CD4-positive, alpha-beta T cell (primary cell): ENCODE results near the gene RXRA. TPM values are rescaled to one million over a fixed set of nuclear protein-coding genes. Genes with fewer than 3 reads are reported as not detected.

ENCODE experiments used
- ATAC-seq: fragments of 200-7000 bp; cut with Tn5 transposase; one replicate; pipeline ENCODE4 v1.10.0; 2022; ENCODE audit warnings: mild to moderate bottlenecking; ENCODE audit not compliant: poor library complexity
- CTCF ChIA-PET: fragments of 350-600 bp; sonication (Branson Sonifier 250); formaldehyde crosslinking; loops from one replicate; lab custom pipeline; 2021; ENCODE audit warnings: antibody characterized with exemption, inconsistent platforms; lab: Charles Lee
- POLR2A ChIA-PET: fragments of 350-600 bp; sonication (Branson Sonifier 250); formaldehyde crosslinking; loops from one replicate; lab custom pipeline; 2021; ENCODE audit warnings: antibody characterized with exemption, inconsistent platforms; lab: Charles Lee
- DNase-seq, 14 experiments: peaks; one replicate each; pipeline ENCODE4 v3.0.0-alpha.2; 2013 to 2020; ENCODE audit warnings: mixed read lengths in 2 of 14
- H3K27ac ChIP-seq, 2 donors: one replicate each; pipeline versions ENCODE4 v1.5.1 to v1.7.0; 2013; ENCODE audit warnings: low read length in 2 of 2, low read depth in 1 of 2, mild to moderate bottlenecking in 1 of 2
- H3K27me3 ChIP-seq, 2 experiments: 1 replicate in 1 of 2; 2 replicates in 1 of 2; pipeline versions ENCODE4 v1.6.1 to v1.7.0; 2013; ENCODE audit warnings: low read length in 2 of 2, control low read depth in 1 of 2, mild to moderate bottlenecking in 1 of 2, moderate library complexity in 1 of 2; ENCODE audit not compliant: insufficient read depth in 2 of 2, control insufficient read depth in 1 of 2
- H3K36me3 ChIP-seq: one replicate; pipeline ENCODE4 v1.6.1; 2013; ENCODE audit warnings: low read length, control low read depth; ENCODE audit not compliant: insufficient read depth
- H3K4me1 ChIP-seq: one replicate; pipeline ENCODE4 v1.6.1; 2013; ENCODE audit warnings: low read length, control low read depth; ENCODE audit not compliant: insufficient read depth
- H3K4me3 ChIP-seq: one replicate; pipeline ENCODE4 v1.5.1; 2013; ENCODE audit warnings: mild to moderate bottlenecking, low read length, moderate library complexity
- H3K9me3 ChIP-seq, 2 experiments: 1 replicate in 1 of 2; 2 replicates in 1 of 2; pipeline versions ENCODE4 v1.6.1 to v1.7.0; 2013; ENCODE audit warnings: low read length in 2 of 2, mild to moderate bottlenecking in 2 of 2, control low read depth in 1 of 2, moderate library complexity in 1 of 2; ENCODE audit not compliant: control insufficient read depth in 1 of 2, insufficient read depth in 1 of 2
- H3K27ac Mint-ChIP-seq: one replicate; pipeline ENCODE4 v1.8.0; 2020; ENCODE audit warnings: mixed read lengths
- H3K27me3 Mint-ChIP-seq: one replicate; pipeline ENCODE4 v1.8.0; 2021; ENCODE audit warnings: mixed read lengths
- H3K36me3 Mint-ChIP-seq: one replicate; pipeline ENCODE4 v1.8.0; 2021; ENCODE audit warnings: low read depth, mixed read lengths
- H3K4me1 Mint-ChIP-seq: one replicate; pipeline ENCODE4 v1.8.0; 2021; ENCODE audit warnings: low read depth, mixed read lengths
- H3K4me3 Mint-ChIP-seq: one replicate; pipeline ENCODE4 v1.8.0; 2020; ENCODE audit warnings: mild to moderate bottlenecking, mixed read lengths
- H3K9me3 Mint-ChIP-seq: one replicate; pipeline ENCODE4 v1.8.0; 2020; ENCODE audit warnings: mixed read lengths
- intact Hi-C, 2 experiments: fragments of 100-400 bp; cut with DNase I in 1 of 2; cut with micrococcal nuclease in 1 of 2; formaldehyde crosslinking; loops; one replicate each; pipeline versions ENCODE4 v1.15.1 to v1.9.0; 2023 to 2025; cut with DNase I, micrococcal nuclease
- total RNA-seq, 174 experiments: library from RNA in 2 of 174; stranded (reverse) in 2 of 174; gene quantifications; one replicate each; pipeline ENCODE4 v1.2.3 and lab custom pipeline; 2021 to 2026
- TF ChIP-seq, protein P1 (sequence below): fragments of 200-600 bp; IDR thresholded peaks from one replicate; pipeline ENCODE4 v1.8.0; 2022; ENCODE audit warnings: antibody characterized with exemption, mild to moderate bottlenecking

Gene RXRA
- total RNA-seq, 2 experiments from 2014 or later, result 7.3 to 8.4 TPM

GRCh38 chr9:134379831-134380365 is 53.6 kb downstream of the RXRA start:
- no peaks in the 10 kb centered on the region for H3K9me3 ChIP-seq
- ATAC-seq (no peak), DNase-seq (no peak)
- no peak overlapping the region for H3K4me3 ChIP-seq
- POLR2A ChIA-PET, result no interaction called here
- TF ChIP-seq, protein P1, sequence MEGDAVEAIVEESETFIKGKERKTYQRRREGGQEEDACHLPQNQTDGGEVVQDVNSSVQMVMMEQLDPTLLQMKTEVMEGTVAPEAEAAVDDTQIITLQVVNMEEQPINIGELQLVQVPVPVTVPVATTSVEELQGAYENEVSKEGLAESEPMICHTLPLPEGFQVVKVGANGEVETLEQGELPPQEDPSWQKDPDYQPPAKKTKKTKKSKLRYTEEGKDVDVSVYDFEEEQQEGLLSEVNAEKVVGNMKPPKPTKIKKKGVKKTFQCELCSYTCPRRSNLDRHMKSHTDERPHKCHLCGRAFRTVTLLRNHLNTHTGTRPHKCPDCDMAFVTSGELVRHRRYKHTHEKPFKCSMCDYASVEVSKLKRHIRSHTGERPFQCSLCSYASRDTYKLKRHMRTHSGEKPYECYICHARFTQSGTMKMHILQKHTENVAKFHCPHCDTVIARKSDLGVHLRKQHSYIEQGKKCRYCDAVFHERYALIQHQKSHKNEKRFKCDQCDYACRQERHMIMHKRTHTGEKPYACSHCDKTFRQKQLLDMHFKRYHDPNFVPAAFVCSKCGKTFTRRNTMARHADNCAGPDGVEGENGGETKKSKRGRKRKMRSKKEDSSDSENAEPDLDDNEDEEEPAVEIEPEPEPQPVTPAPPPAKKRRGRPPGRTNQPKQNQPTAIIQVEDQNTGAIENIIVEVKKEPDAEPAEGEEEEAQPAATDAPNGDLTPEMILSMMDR, result no peak
- intact Hi-C loops, result no loop called here
- no peak overlapping the region for H3K27ac Mint-ChIP-seq
- no peaks in the 10 kb centered on the region for H3K27me3 Mint-ChIP-seq
- H3K36me3 Mint-ChIP-seq, result no peaks in the 10 kb centered on the region
- no peaks in the 10 kb centered on the region for H3K9me3 Mint-ChIP-seq
- no peaks in the 10 kb centered on the region for H3K36me3 ChIP-seq
- H3K27me3 ChIP-seq, result no peaks in the 10 kb centered on the region
- no peak overlapping the region for H3K4me3 Mint-ChIP-seq
- CTCF ChIA-PET, result no interaction called here
- H3K4me1 ChIP-seq, result peaks cover 52% of the 10 kb centered on the region
- peaks cover 30% of the 10 kb centered on the region for H3K4me1 Mint-ChIP-seq
- no peak overlapping the region for H3K27ac ChIP-seq

DNA sequence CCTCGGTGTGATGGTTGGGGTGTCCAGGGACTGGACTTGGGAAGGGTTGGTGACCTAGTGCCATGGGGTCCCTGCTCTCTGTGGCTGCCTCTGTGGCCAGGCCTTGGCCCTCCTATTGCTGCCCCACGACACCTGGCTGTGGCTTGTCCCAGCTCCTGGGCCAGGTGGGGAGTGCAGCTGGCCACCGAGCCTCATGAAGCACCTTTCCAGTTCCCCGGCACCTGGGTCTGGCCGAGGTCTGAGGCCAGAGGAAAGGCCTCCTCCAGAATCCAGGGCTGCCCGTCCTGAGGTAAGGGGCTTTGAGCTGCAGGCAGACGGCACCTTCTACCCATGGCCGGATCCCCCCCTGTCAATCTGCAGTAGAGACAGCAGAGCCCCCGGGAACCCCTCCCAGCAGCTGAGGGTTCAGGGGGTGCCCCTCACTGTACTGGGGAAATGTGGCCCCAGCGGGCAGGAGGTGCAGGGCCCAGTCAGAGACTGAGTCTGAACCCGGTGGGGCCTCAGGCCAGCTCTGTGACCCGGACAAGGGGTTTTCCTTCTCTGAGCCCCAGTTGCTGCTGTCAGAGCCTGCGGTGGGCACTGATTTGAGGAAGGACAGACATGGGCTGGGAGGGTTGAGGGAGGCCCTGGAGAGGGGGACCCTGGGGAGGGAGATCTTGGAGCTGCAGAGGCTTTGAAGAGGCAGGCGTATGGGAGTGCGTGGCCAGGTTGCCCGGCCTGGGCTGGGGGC is 54.5 kb downstream of the RXRA start:
- Mint-ChIP-seq H3K4me3 (no peak overlapping the region), H3K9me3 (no peaks in the 10 kb centered on the region), H3K27ac (no peak overlapping the region), H3K36me3 (no peaks in the 10 kb centered on the region), H3K4me1 (peaks cover 28% of the 10 kb centered on the region), H3K27me3 (no peaks in the 10 kb centered on the region)
- ChIA-PET CTCF (no interaction called here), POLR2A (interaction anchor here (0.8 kb wide), 1 partner anchor 56 kb away, joined by 3 read pairs; no protein-coding TSS in a partner anchor)
- intact Hi-C loops, result no loop called here
- no peak overlapping the region for H3K27ac ChIP-seq
- peaks cover 47% of the 10 kb centered on the region for H3K4me1 ChIP-seq
- no peaks in the 10 kb centered on the region for H3K9me3 ChIP-seq
- no peak for DNase-seq
- ATAC-seq, result no peak
- no peaks in the 10 kb centered on the region for H3K27me3 ChIP-seq
- no peak overlapping the region for H3K4me3 ChIP-seq
- H3K36me3 ChIP-seq, result no peaks in the 10 kb centered on the region
- TF ChIP-seq, protein P1, result no peak

GRCh38 chr9:134381272-134381661 is 55.0 kb downstream of the RXRA start:
- no peaks in the 10 kb centered on the region for H3K27me3 ChIP-seq
- H3K36me3 Mint-ChIP-seq, result no peaks in the 10 kb centered on the region
- ATAC-seq (no peak), DNase-seq (no peak)
- no peaks in the 10 kb centered on the region for H3K27me3 Mint-ChIP-seq
- no peaks in the 10 kb centered on the region for H3K9me3 Mint-ChIP-seq
- peaks cover 27% of the 10 kb centered on the region for H3K4me1 Mint-ChIP-seq
- H3K4me1 ChIP-seq, result peaks cover 47% of the 10 kb centered on the region
- H3K27ac ChIP-seq, result no peak overlapping the region
- H3K4me3 ChIP-seq, result no peak overlapping the region
- ChIA-PET POLR2A (interaction anchor here (0.8 kb wide), 1 partner anchor 56 kb away, joined by 3 read pairs; no protein-coding TSS in a partner anchor), CTCF (no interaction called here)
- H3K27ac Mint-ChIP-seq, result no peak overlapping the region
- TF ChIP-seq, protein P1, result no peak
- no peaks in the 10 kb centered on the region for H3K36me3 ChIP-seq
- no peak overlapping the region for H3K4me3 Mint-ChIP-seq
- H3K9me3 ChIP-seq, result no peaks in the 10 kb centered on the region
- intact Hi-C loops, result no loop called here
